CD4-positive, alpha-beta T cell treated with Interleukin-1 beta for 1 hour (primary cell): ENCODE measurements around the gene CCND2.

Experiments
- DNase-seq, 2 donors: peaks; one replicate each; pipeline ENCODE4 v3.0.0-alpha.2; 2020 to 2022

The CCND2 gene

DNA sequence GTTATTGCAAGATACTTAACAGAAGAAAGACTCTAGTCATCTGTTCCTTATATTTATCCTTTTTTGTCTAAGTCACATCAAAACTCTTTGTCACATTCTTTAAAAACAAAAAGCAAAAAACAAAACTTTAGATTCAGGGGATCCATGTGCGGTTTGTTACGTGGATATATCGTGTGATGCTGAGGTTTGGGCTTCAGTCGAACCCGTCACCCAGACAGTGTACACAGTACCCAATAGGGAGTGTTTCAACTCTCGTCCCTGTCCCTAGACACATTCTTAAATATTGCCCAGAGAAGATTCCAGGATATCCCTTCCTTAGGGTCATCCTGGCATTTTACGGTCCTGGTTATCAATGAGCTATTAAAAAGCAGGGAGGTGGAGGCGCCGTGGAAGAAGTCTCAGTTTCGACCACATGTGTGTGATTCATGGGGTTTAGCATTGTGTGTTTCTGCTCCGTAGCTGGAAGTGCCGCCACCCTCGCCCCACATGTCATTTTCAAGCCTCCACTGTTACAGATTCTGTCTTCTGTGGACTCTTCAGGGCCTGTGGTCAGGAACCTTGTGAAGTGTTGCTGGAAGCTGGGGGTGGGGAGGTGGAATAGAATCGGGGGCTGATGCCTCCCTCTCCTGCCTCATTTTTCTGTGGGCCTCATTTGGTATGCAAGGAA lies 19.9 kb downstream of the CCND2 start:
- DNase-seq, result no peak

GRCh38 chr12:4293966-4294505 lies 20.5 kb downstream of the CCND2 start:
- DNase-seq, result no peak

DNA sequence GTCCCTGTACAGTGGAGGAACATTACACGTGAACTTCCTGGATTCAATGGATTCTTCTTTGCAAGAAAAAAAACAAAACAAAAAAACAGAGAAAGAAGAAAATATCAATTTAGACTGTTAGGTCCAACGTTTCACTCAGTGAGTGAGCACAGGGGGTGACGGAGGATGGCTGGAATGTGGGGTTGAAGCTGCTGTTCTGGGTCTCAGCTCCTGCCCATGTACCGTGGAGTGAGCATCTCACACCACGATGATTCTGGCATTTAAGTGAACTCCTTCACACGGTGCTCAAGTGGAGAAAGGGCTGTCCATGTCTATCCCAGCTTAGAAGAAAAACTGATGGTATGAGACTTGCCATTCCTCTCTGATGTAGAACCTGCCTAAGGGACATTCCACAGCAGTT lies 23.2 kb downstream of the CCND2 start:
- DNase-seq, result no peak

GRCh38 chr12:4297617-4298016 lies 24.1 kb downstream of the CCND2 start:
- no peak for DNase-seq

- DNase-seq, result no peak
Measured at GRCh38 chr12:4300883-4301282, 27.3 kb downstream of the CCND2 start.

DNA sequence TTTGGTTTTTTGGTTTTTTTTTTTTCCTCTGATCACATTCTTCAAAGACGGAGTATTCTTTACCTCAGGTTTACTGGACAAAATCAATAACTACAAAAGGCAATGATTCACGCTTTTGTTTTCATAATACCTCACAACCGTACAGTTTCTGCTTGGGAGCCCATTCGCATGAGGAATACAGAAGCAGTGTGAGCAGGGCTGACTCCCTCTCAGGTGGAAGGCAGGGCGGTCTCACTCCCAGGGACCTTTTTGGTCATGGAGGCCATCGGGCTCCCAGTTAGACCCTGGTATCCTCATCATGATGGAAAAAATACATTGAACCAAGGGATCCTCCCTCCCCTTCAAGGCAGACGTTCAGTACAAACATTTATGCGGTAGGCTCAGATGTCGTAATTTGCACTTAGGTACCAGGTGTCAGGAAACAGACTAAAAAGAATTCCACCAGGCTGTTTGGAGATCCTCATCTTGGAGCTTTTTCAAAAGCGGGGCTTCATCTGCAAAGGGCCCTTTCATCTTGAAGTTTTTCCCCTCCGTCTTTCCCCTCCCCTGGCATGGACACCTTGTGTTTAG lies 28.5 kb downstream of the CCND2 start:
- DNase-seq, result no peak

GRCh38 chr12:4302881-4303280 lies 29.3 kb downstream of the CCND2 start:
- DNase-seq, result no peak

DNA sequence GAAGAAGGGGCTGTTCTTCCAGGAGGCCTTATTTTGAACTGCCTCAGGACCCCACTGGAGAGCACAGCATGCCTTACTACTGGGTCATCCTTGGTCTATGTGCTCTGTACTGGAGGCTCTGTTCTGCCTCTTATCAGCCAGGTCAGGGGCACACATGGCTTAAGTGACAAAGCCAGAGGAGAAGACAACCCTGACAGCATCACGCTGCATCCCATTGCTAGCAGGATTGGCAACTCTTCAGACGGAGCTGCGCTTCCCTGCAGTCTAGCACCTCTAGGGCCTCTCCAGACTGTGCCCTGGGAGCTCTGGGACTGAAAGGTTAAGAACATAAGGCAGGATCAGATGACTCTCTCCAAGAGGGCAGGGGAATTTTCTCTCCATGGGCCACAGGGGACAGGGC lies 30.2 kb downstream of the CCND2 start:
- no peak for DNase-seq

- peak; percentile 16 to 28 for DNase-seq
Measured at GRCh38 chr12:4307593-4308333, 34.2 kb downstream of the CCND2 start.

DNA sequence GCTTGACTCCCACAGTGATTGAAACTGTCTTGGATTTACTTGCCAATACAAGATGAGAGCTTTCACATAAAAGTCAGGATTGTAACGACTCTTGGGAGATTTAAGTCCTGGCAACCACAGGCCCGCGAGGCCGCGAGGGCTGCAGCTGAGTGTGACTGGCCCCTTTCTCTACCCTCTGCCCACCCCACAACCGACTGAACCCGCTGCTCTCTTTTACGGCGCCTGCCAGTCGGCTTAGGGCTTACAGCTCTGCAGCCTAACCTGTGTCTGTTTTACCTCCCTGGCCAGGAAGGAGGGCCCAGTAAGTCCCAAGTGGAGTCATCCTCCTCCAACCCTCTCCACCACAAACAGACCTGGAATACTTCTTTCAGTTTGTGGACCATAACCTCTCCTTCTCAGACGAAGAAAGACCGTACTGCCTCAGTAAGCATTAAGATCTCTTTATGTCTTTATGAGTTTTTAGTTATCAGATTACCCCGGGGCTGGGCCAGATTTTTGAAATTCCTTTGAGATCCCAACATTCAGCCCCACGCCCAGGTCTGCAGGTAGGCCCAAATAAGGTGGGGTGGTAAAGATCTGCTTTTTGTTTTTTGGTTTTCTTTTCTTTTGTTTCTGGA lies 34.9 kb downstream of the CCND2 start:
- no peak for DNase-seq

GRCh38 chr12:4311776-4312175 lies 38.2 kb downstream of the CCND2 start:
- no peak for DNase-seq

DNA sequence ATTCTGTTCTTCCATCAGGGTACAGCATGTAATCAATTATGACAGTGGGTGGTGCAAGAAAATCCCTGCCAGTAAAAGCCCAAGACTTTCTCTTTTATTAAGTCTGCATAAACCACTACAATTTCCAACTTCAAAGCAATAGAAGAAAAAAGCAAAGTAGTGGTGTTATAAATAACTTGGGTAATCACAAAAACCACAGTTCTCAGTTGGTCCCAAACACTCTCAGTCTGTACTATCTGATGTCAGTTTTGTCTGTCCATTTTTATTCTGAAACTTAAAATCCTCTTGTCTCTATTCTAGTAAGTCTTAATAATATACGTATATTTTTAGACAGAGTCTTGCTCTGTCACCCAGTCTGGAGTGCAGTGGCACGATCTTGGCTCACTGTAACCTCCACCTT lies 38.7 kb downstream of the CCND2 start:
- DNase-seq, result no peak

DNA sequence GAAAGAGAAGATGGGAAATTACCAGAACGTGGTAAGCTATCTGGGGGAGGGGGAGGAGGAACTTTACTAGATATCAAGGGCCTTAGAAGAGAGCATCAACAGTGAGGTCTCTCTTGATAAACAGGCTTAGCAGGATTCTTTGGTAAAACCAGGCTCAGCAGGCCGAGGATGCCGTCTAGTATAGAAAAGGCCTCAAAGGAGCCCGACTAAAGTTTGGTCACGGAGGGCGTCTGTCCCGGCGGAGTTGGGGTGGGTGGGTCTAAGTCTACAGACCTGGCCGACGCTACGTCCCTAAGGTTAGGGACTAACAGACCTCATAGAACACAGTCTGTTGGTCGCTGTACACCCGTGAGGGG lies 46.9 kb downstream of the CCND2 start:
- DNase-seq, result no peak

GRCh38 chr12:4320853-4321701 lies 47.5 kb downstream of the CCND2 start, which contains the start of gene TIGAR:
TIGAR (plus strand) TSS chr12:4321213; CDS start chr12:4321272, 59 bp downstream.
- peak; percentile 91 to 93 for DNase-seq

- DNase-seq, result no peak
Measured at GRCh38 chr12:4322726-4323125, 49.2 kb downstream of the CCND2 start.
